ENCODE results near the gene SGIP1.

DNA sequence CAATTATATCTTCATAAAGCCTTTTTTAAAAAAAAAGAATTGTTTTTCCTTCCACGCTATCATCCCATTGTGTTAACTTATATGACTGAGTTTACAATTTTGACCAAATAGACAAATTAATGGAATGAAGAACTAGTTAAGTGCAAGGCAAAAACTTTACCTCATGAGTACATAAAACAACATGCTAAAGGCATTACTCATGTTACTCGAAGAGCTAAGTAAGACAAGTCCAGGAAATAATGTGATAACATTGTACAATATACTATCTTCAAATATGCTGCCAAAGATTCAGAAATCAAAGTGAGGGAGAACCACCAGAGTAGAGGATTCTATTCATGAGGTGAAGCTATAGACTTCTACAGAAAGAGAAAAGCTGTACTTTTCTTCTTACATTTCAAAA, 194.1 kb downstream of the SGIP1 start:
- TF ChIP-seq, protein P1, sequence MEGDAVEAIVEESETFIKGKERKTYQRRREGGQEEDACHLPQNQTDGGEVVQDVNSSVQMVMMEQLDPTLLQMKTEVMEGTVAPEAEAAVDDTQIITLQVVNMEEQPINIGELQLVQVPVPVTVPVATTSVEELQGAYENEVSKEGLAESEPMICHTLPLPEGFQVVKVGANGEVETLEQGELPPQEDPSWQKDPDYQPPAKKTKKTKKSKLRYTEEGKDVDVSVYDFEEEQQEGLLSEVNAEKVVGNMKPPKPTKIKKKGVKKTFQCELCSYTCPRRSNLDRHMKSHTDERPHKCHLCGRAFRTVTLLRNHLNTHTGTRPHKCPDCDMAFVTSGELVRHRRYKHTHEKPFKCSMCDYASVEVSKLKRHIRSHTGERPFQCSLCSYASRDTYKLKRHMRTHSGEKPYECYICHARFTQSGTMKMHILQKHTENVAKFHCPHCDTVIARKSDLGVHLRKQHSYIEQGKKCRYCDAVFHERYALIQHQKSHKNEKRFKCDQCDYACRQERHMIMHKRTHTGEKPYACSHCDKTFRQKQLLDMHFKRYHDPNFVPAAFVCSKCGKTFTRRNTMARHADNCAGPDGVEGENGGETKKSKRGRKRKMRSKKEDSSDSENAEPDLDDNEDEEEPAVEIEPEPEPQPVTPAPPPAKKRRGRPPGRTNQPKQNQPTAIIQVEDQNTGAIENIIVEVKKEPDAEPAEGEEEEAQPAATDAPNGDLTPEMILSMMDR (IDR thresholded peaks at IDR 0.05), result no peak
- no peak for TF ChIP-seq POLR2A (IDR thresholded peaks at IDR 0.05)

Data from sigmoid colon (tissue), 3 donors.